Measurements from ENCODE around the gene GAPVD1.
A peak's percentile ranks its signal among the peaks of the same experiment; 100 is the strongest.

The GAPVD1 gene

GRCh38 chr9:125407974-125408900 is 146.6 kb downstream of the GAPVD1 start:
- peak; percentile 87 to 89 for DNase-seq

- DNase-seq: peak; percentile 39 to 42
Observed at GRCh38 chr9:125409217-125409636, 147.6 kb downstream of the GAPVD1 start.

GRCh38 chr9:125409637-125410521 is 148.3 kb downstream of the GAPVD1 start:
- peak; percentile 54 to 63 for DNase-seq

- DNase-seq: no peak
Observed at GRCh38 chr9:125410522-125410894, 148.9 kb downstream of the GAPVD1 start.

- no peak for DNase-seq
Observed at GRCh38 chr9:125411171-125411756, 149.6 kb downstream of the GAPVD1 start.

GRCh38 chr9:125412166-125412565 is 150.5 kb downstream of the GAPVD1 start:
- DNase-seq: no peak

GRCh38 chr9:125413579-125413978 is 152.0 kb downstream of the GAPVD1 start:
- no peak for DNase-seq

- DNase-seq: no peak
Observed at GRCh38 chr9:125415583-125416460, 154.2 kb downstream of the GAPVD1 start.

- DNase-seq: no peak
Observed at GRCh38 chr9:125416517-125416916, 154.9 kb downstream of the GAPVD1 start.

Data from activated T-cell treated with anti-CD3 and anti-CD28 coated beads, Interleukin-2, amount 50 U/mL, for 48 hours (primary cell).